ENCODE measurements around the gene IRF8. TPM values are rescaled to one million over a fixed set of nuclear protein-coding genes. Genes with fewer than 3 reads are reported as not detected.

Gene IRF8
- total RNA-seq, 2 donors from 2014 or later = 6.2 to 8.2 TPM

GRCh38 chr16:85867189-85867588 is 31.8 kb upstream of the IRF8 start:
- H3K27me3 ChIP-seq = no peaks in the 10 kb centered on the region
- ATAC-seq (no peak), DNase-seq (no peak)
- 68 to 83% methylated on average over 2 of the region's 2 CpGs for WGBS, 2 donors
- TF ChIP-seq CTCF (IDR thresholded peaks at IDR 0.05) (no peak), POLR2A (IDR thresholded peaks at IDR 0.05) (no peak)
- no peaks in the 10 kb centered on the region for H3K9me3 ChIP-seq
- no peaks in the 10 kb centered on the region for H3K4me1 ChIP-seq
- H3K36me3 ChIP-seq (replicated peaks in 1 of 2; ENCODE audit: insufficient read depth in 1 of 2, low read depth in 2 of 2) = no peaks in the 10 kb centered on the region
- intact Hi-C loops (cut with DNase I) = no loop called here
- H3K27ac ChIP-seq = no peak overlapping the region
- H3K4me3 ChIP-seq = no peak overlapping the region

- H3K27ac ChIP-seq = no peak overlapping the region
- intact Hi-C loops (cut with DNase I) = no loop called here
- no peaks in the 10 kb centered on the region for H3K27me3 ChIP-seq
- 78 to 87% methylated on average over 8 of the region's 8 CpGs for WGBS, 2 donors
- no peak for TF ChIP-seq POLR2A (IDR thresholded peaks at IDR 0.05)
- no peak for TF ChIP-seq CTCF (IDR thresholded peaks at IDR 0.05)
- H3K4me1 ChIP-seq = no peaks in the 10 kb centered on the region
- no peak for DNase-seq
- ATAC-seq = no peak
- H3K4me3 ChIP-seq = no peak overlapping the region
- no peaks in the 10 kb centered on the region for H3K9me3 ChIP-seq
- H3K36me3 ChIP-seq (replicated peaks in 1 of 2; ENCODE audit: insufficient read depth in 1 of 2, low read depth in 2 of 2) = no peaks in the 10 kb centered on the region
Measured at GRCh38 chr16:85868495-85868894, 30.5 kb upstream of the IRF8 start.

- H3K9me3 ChIP-seq = no peaks in the 10 kb centered on the region
- ATAC-seq (no peak), DNase-seq (no peak)
- no peaks in the 10 kb centered on the region for H3K36me3 ChIP-seq (replicated peaks in 1 of 2; ENCODE audit: insufficient read depth in 1 of 2, low read depth in 2 of 2)
- no peaks in the 10 kb centered on the region for H3K27me3 ChIP-seq
- intact Hi-C loops (cut with DNase I) = no loop called here
- H3K4me1 ChIP-seq = no peaks in the 10 kb centered on the region
- H3K27ac ChIP-seq = no peak overlapping the region
- no peak overlapping the region for H3K4me3 ChIP-seq
- TF ChIP-seq POLR2A (IDR thresholded peaks at IDR 0.05) = no peak
- no peak for TF ChIP-seq CTCF (IDR thresholded peaks at IDR 0.05)
Measured at GRCh38 chr16:85869206-85869605, 29.8 kb upstream of the IRF8 start.

- ATAC-seq (no peak), DNase-seq (peak in 1 of 4 donors; percentile 27)
- H3K4me1 ChIP-seq = no peaks in the 10 kb centered on the region
- no peaks in the 10 kb centered on the region for H3K36me3 ChIP-seq (replicated peaks in 1 of 2; ENCODE audit: insufficient read depth in 1 of 2, low read depth in 2 of 2)
- intact Hi-C loops (cut with DNase I) = no loop called here
- H3K4me3 ChIP-seq = no peak overlapping the region
- TF ChIP-seq CTCF (IDR thresholded peaks at IDR 0.05) = no peak
- peak overlapping the region in 1 of 4 donors; percentile 44 for H3K27ac ChIP-seq
- H3K27me3 ChIP-seq = no peaks in the 10 kb centered on the region
- no peaks in the 10 kb centered on the region for H3K9me3 ChIP-seq
- WGBS, 2 donors = 15% methylated on average over 12 of the region's 12 CpGs
Measured at GRCh38 chr16:85869785-85870558, 29.0 kb upstream of the IRF8 start.

- H3K36me3 ChIP-seq (replicated peaks in 1 of 2; ENCODE audit: insufficient read depth in 1 of 2, low read depth in 2 of 2) = no peaks in the 10 kb centered on the region
- no peak for ATAC-seq
- no peak for DNase-seq
- no peak for TF ChIP-seq POLR2A (IDR thresholded peaks at IDR 0.05)
- TF ChIP-seq CTCF (IDR thresholded peaks at IDR 0.05) = no peak
- H3K9me3 ChIP-seq = no peaks in the 10 kb centered on the region
- no peaks in the 10 kb centered on the region for H3K4me1 ChIP-seq
- intact Hi-C loops (cut with DNase I) = no loop called here
- no peak overlapping the region for H3K27ac ChIP-seq
- no peaks in the 10 kb centered on the region for H3K27me3 ChIP-seq
- no peak overlapping the region for H3K4me3 ChIP-seq
- 62 to 63% methylated on average over 7 of the region's 7 CpGs for WGBS, 2 donors
Measured at GRCh38 chr16:85871756-85872155, 27.2 kb upstream of the IRF8 start.
